ENCODE measurements around the gene EYA4.

EYA4 gene

DNA sequence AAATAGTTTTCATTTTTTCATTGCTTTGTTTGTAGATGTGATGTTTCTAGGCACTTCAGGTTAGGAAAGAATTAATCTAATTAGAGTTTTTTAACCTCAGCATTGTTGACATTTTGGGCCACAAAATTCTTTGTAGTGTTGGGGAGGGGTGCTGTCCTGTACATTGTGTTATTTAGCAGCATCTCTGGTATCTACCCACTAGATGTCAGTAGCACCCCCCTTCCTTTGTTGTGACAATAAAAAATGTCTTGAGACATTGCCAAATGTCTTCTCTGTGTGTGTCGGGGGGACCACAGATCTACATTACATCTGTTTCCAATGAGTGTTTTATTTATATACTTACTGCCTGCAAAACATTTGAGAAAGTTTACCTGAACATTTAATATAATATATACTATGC is 45.6 kb downstream of the EYA4 start:
- TF ChIP-seq, protein P1, sequence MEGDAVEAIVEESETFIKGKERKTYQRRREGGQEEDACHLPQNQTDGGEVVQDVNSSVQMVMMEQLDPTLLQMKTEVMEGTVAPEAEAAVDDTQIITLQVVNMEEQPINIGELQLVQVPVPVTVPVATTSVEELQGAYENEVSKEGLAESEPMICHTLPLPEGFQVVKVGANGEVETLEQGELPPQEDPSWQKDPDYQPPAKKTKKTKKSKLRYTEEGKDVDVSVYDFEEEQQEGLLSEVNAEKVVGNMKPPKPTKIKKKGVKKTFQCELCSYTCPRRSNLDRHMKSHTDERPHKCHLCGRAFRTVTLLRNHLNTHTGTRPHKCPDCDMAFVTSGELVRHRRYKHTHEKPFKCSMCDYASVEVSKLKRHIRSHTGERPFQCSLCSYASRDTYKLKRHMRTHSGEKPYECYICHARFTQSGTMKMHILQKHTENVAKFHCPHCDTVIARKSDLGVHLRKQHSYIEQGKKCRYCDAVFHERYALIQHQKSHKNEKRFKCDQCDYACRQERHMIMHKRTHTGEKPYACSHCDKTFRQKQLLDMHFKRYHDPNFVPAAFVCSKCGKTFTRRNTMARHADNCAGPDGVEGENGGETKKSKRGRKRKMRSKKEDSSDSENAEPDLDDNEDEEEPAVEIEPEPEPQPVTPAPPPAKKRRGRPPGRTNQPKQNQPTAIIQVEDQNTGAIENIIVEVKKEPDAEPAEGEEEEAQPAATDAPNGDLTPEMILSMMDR (IDR thresholded peaks at IDR 0.05; ENCODE audit: low read length, missing control alignments), result peak; percentile 60
- DNase-seq (ENCODE audit: low read depth), result peak; percentile 48
- H3K4me3 ChIP-seq (replicated peaks; ENCODE audit: low read depth, low read length), result no peak overlapping the region

GRCh38 chr6:133288662-133289061 is 47.5 kb downstream of the EYA4 start:
- TF ChIP-seq, protein P1 (IDR thresholded peaks at IDR 0.05; ENCODE audit: low read length, missing control alignments), result no peak
- no peak overlapping the region for H3K4me3 ChIP-seq (replicated peaks; ENCODE audit: low read depth, low read length)
- DNase-seq (ENCODE audit: low read depth), result no peak

- TF ChIP-seq, protein P1 (IDR thresholded peaks at IDR 0.05; ENCODE audit: low read length, missing control alignments), result no peak
- no peak overlapping the region for H3K4me3 ChIP-seq (replicated peaks; ENCODE audit: low read depth, low read length)
- no peak for DNase-seq (ENCODE audit: low read depth)
Observed at GRCh38 chr6:133289733-133290306, 48.7 kb downstream of the EYA4 start.

DNA sequence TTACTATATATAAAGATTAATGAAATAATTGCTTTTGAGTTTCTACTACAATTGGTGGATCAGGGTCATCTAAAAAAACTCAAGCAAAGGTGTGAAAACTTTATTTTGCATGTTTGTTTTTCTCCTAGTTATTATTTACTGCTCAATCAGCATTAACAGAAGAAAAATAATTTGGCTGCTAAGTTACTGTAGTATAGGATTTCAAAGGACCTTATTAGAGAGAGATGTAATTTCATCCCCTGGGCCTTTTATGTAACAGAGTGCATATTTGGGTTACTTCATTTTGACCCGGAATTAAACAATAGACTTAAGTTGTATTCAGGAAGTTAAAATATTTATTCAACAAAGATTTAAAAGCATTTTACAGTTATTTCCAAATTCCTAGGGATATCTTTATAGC is 49.8 kb downstream of the EYA4 start:
- no peak for DNase-seq (ENCODE audit: low read depth)
- TF ChIP-seq, protein P1 (IDR thresholded peaks at IDR 0.05; ENCODE audit: low read length, missing control alignments), result no peak
- no peak overlapping the region for H3K4me3 ChIP-seq (replicated peaks; ENCODE audit: low read depth, low read length)

GRCh38 chr6:133291671-133292070 is 50.5 kb downstream of the EYA4 start:
- TF ChIP-seq, protein P1 (IDR thresholded peaks at IDR 0.05; ENCODE audit: low read length, missing control alignments), result no peak
- H3K4me3 ChIP-seq (replicated peaks; ENCODE audit: low read depth, low read length), result no peak overlapping the region
- DNase-seq (ENCODE audit: low read depth), result peak; percentile 21

DNA sequence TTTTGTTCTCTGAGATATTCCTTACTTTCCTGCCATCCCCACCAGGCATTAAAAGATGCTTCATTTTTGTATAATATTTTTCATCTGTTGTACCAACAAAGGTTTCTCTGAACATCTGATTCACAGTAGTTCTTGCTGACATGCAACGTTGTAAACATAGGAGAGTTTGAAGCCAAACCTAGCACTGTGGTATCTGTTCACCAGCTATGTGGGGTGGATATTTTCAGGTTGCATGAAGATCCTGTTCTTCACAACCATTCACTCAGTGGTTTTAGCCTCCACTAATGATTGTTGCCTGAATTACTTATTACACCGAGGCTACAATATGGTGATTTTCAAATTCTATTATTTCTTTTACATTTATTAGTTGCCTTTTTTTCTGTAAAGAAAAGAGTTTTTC is 56.5 kb downstream of the EYA4 start:
- no peak overlapping the region for H3K4me3 ChIP-seq (replicated peaks; ENCODE audit: low read depth, low read length)
- DNase-seq (ENCODE audit: low read depth), result no peak
- TF ChIP-seq, protein P1 (IDR thresholded peaks at IDR 0.05; ENCODE audit: low read length, missing control alignments), result no peak

- H3K4me3 ChIP-seq (replicated peaks; ENCODE audit: low read depth, low read length), result no peak overlapping the region
- DNase-seq (ENCODE audit: low read depth), result no peak
- TF ChIP-seq, protein P1 (IDR thresholded peaks at IDR 0.05; ENCODE audit: low read length, missing control alignments), result no peak
Observed at GRCh38 chr6:133298335-133298734, 57.2 kb downstream of the EYA4 start.

All from fibroblast of pulmonary artery (primary cell).